Measurements from ENCODE around the gene SNTG2. TPM values are rescaled to one million over a fixed set of nuclear protein-coding genes. Genes with fewer than 3 reads are reported as not detected.
"Not testable (repeated sequence)": the region's sequence is repeated elsewhere in the genome, so short reads cannot be mapped to it uniquely, and the experiment has no call there.

Gene SNTG2
- total RNA-seq, 2 donors from 2014 or later, result 2.4 TPM; not detected in 1

DNA sequence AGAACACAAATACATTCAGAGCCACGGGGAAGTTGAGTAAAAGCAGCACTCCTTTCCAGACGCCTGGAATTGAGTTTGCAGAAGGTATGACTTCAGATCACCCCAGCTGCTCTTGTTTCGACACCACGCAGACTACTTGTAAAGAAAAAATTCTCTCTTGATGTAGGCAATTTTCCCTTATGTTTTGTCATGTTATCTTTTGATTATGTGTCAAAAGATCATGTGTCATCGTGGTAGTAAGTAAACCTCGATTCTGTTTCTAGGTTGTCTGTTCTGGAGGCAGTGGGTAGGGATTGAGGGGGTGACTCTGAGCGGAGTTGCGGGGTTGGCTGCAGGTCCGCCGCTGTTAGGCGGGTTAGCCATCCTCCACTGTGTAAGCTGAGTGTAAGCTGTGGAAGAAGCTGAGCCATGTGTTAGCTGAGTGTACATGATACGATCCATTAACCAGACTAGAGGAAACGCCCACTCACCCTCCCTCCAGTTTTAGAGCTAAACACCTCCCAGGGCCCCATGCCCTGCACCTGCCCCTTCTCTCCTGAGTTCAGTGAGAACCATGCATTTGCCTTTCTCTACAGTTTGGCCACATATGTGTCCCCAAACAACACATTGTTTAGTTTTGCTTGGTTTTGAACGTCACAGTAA lies 181.8 kb downstream of the SNTG2 start:
- Histone ChIP-seq H3K27ac (no peak overlapping the region), H3K27me3 (no peaks in the 10 kb centered on the region), H3K36me3 (no peaks in the 10 kb centered on the region), H3K4me3 (no peak overlapping the region), H3K9me3 (no peaks in the 10 kb centered on the region), H3K4me1 (no peaks in the 10 kb centered on the region)
- TF ChIP-seq, protein P1, sequence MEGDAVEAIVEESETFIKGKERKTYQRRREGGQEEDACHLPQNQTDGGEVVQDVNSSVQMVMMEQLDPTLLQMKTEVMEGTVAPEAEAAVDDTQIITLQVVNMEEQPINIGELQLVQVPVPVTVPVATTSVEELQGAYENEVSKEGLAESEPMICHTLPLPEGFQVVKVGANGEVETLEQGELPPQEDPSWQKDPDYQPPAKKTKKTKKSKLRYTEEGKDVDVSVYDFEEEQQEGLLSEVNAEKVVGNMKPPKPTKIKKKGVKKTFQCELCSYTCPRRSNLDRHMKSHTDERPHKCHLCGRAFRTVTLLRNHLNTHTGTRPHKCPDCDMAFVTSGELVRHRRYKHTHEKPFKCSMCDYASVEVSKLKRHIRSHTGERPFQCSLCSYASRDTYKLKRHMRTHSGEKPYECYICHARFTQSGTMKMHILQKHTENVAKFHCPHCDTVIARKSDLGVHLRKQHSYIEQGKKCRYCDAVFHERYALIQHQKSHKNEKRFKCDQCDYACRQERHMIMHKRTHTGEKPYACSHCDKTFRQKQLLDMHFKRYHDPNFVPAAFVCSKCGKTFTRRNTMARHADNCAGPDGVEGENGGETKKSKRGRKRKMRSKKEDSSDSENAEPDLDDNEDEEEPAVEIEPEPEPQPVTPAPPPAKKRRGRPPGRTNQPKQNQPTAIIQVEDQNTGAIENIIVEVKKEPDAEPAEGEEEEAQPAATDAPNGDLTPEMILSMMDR (IDR thresholded peaks at IDR 0.05), result no peak
- no peak for DNase-seq (ENCODE audit: low spot score)

- H3K4me3 ChIP-seq; DNase-seq (ENCODE audit: low spot score); H3K27ac ChIP-seq; H3K27me3 ChIP-seq; H3K4me1 ChIP-seq; H3K9me3 ChIP-seq; H3K36me3 ChIP-seq: not testable (repeated sequence)
Observed at GRCh38 chr2:1133896-1134295, 183.2 kb downstream of the SNTG2 start.

- Histone ChIP-seq H3K27me3 (no peaks in the 10 kb centered on the region), H3K36me3 (no peaks in the 10 kb centered on the region), H3K4me1 (no peaks in the 10 kb centered on the region), H3K27ac (no peak overlapping the region), H3K9me3 (no peaks in the 10 kb centered on the region), H3K4me3 (no peak overlapping the region)
- TF ChIP-seq, protein P1 (IDR thresholded peaks at IDR 0.05), result no peak
- DNase-seq (ENCODE audit: low spot score), result no peak
Observed at GRCh38 chr2:1134629-1135028, 184.0 kb downstream of the SNTG2 start.

DNA sequence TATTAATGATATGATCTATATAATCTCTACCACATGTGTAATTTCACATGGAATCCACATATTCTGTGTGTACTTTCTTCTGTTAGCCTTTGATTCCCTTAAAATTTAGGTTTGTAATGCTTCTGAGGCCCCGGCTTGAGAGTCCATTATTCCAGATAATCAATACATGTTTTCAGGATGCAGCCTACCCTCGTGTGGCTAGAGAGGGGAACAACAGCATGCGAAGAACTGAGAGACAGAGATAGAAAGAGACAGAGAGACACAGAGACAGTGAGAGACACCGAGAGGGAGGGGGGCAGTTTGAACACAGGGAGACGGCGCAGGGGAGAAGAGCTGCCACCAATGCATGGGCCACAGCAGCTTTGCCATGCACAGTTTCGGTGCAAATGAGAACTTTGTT lies 185.4 kb downstream of the SNTG2 start:
- no peak for DNase-seq (ENCODE audit: low spot score)
- Histone ChIP-seq H3K9me3 (no peaks in the 10 kb centered on the region), H3K4me1 (no peaks in the 10 kb centered on the region), H3K27me3 (no peaks in the 10 kb centered on the region), H3K4me3 (no peak overlapping the region), H3K36me3 (no peaks in the 10 kb centered on the region), H3K27ac (no peak overlapping the region)
- TF ChIP-seq, protein P1 (IDR thresholded peaks at IDR 0.05), result no peak

DNA sequence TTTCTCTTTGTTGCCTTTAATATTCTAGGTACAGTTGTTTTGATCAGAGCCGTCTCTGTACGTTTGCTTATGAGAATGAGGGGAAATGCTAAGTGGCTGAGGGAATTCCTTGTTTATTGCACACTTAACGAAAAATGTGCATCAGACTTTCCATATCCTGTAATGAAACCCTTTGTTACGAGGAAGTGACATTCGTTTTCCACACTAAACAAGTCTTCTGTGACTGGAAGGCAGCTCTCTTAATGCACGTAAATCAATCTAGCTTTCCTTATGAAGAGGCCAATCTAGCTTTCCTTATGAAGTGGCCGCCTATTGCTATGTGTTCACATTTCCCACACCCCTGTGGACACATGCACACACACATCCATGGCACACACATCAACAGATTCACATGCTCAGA lies 186.2 kb downstream of the SNTG2 start:
- Histone ChIP-seq H3K27ac (no peak overlapping the region), H3K9me3 (no peaks in the 10 kb centered on the region), H3K4me1 (no peaks in the 10 kb centered on the region), H3K27me3 (no peaks in the 10 kb centered on the region), H3K4me3 (no peak overlapping the region), H3K36me3 (no peaks in the 10 kb centered on the region)
- TF ChIP-seq, protein P1 (IDR thresholded peaks at IDR 0.05), result no peak
- no peak for DNase-seq (ENCODE audit: low spot score)

DNA sequence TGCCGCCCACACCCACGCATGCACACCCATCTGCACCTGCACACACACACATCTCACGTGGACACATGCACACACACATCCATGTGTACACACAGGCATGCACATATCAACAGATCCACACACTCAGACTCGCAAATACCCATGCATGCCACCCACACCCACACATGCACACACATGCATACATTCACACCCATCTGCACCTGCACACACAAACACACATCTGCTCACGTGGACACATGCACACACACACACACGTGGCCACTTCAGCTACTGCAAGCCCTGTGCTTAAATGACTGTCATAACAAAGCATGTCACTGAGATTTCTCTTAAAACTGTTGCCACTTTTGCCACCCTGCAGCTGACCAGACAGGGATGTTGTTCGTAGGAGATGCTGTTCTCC lies 186.6 kb downstream of the SNTG2 start:
- no peaks in the 10 kb centered on the region for H3K9me3 ChIP-seq
- no peaks in the 10 kb centered on the region for H3K27me3 ChIP-seq
- no peak overlapping the region for H3K4me3 ChIP-seq
- no peaks in the 10 kb centered on the region for H3K4me1 ChIP-seq
- TF ChIP-seq, protein P1 (IDR thresholded peaks at IDR 0.05), result no peak
- no peak overlapping the region for H3K27ac ChIP-seq
- DNase-seq (ENCODE audit: low spot score), result no peak
- H3K36me3 ChIP-seq, result no peaks in the 10 kb centered on the region
